Choroid plexus epithelial cell (primary cell): ENCODE data around the gene SMIM24.

Experiments
- DNase-seq: peaks from one replicate; pipeline ENCODE4 v3.0.0-alpha.2; 2010; ENCODE audit warnings: low read depth
- H3K4me3 ChIP-seq: 2 replicates; pipeline ENCODE4 v1.5.1; 2011; ENCODE audit warnings: low read depth, mild to moderate bottlenecking, control low read depth, low read length, moderate library complexity
- TF ChIP-seq, protein P1 (sequence below): conservative IDR thresholded peaks from 2 replicates; pipeline ENCODE4 v1.5.1; 2011; ENCODE audit warnings: low read depth, mild to moderate bottlenecking, control low read depth, inconsistent platforms, low read length, moderate library complexity

SMIM24 gene

DNA sequence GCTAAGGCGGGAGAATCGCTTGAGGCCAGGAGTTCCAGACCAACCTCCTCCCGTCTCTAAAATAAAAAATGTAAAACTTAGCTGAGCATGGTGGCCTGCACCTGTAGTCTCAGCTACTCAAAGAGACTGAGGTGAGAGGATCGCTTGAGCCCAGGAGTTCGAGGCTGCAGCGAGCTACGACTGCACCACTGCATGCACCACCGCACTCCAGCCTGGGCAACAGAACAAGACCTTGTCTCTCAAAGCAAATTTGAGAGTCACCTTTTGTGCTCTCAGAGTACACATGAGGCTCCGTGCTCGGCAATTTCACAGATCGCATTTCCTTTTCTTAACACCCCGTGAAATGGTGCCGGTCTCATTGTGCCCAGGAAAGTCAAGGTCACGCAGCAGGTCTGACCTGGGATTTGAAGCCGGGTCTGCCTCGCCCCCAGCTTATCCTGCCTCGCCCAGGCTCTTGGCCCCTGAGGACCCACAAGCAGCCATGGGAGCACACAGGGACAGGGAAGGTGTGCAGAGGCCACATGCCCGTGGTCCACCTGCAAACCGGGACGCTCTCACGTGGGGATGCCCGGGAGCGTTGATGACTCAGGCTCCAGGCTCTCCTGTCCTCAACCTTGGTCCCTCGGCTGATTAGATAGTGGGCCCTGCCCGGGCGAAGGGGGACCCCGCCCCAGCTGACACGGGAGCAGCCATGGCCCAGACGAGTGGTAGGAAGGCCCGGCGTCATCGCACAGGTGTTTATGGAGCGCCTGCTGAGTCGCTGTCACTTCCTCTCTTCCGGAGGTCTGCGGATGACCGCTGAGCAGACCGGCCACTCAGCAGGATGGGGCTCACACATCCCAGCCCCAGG lies 1.1 kb upstream of the SMIM24 start:
- no peak overlapping the region for H3K4me3 ChIP-seq
- TF ChIP-seq, protein P1, sequence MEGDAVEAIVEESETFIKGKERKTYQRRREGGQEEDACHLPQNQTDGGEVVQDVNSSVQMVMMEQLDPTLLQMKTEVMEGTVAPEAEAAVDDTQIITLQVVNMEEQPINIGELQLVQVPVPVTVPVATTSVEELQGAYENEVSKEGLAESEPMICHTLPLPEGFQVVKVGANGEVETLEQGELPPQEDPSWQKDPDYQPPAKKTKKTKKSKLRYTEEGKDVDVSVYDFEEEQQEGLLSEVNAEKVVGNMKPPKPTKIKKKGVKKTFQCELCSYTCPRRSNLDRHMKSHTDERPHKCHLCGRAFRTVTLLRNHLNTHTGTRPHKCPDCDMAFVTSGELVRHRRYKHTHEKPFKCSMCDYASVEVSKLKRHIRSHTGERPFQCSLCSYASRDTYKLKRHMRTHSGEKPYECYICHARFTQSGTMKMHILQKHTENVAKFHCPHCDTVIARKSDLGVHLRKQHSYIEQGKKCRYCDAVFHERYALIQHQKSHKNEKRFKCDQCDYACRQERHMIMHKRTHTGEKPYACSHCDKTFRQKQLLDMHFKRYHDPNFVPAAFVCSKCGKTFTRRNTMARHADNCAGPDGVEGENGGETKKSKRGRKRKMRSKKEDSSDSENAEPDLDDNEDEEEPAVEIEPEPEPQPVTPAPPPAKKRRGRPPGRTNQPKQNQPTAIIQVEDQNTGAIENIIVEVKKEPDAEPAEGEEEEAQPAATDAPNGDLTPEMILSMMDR: no peak
- DNase-seq: no peak

DNA sequence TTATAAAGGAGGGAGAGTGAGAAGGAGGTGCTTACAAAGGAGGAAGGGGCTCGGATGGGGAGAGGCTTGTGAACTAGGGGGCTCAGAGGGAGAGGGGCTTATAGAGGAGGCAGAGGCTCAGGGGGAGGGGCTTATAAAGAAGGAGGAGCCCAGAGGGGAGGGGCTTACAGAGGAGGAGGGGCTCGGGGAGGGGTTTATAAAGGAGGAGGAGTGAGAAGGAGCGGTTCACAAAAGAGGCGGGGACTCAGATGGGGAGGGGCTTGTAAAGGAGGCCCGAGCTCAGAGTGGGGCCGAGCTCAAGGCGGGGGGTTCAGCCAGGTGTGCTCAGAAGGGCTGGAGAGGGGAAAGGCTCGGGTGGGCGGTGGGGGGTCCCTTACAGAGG lies 500 bp downstream of the SMIM24 start:
- TF ChIP-seq, protein P1: no peak
- DNase-seq: no peak
- H3K4me3 ChIP-seq: no peak overlapping the region

GRCh38 chr19:3479177-3479833 lies 1.0 kb downstream of the SMIM24 start:
- no peak for DNase-seq
- TF ChIP-seq, protein P1: no peak
- no peak overlapping the region for H3K4me3 ChIP-seq

- H3K4me3 ChIP-seq: no peak overlapping the region
- no peak for DNase-seq
- TF ChIP-seq, protein P1: no peak
These were observed 1.7 kb downstream of the SMIM24 start for GRCh38 chr19:3478409-3479176.

- no peak overlapping the region for H3K4me3 ChIP-seq
- TF ChIP-seq, protein P1: no peak
- no peak for DNase-seq
These were observed 2.4 kb downstream of the SMIM24 start for GRCh38 chr19:3477951-3478350.

DNA sequence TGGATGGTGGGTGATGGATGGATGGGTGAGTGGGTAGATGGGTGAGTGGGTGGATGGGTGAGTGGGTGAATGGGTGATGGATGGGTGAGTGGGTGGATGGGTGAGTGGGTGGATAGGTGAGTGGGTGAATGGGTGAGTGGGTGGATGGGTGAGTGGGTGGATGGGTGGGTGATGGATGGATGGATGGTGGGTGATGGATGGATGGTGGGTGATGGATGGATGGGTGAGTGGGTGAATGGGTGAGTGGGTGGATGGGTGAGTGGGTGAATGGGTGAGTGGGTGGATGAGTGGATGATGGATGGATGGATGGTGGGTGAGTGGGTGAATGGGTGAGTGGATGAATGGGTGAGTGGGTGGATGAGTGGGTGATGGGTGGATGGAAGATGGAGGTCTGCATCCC lies 2.8 kb downstream of the SMIM24 start:
- no peak overlapping the region for H3K4me3 ChIP-seq
- no peak for DNase-seq
- TF ChIP-seq, protein P1: no peak
